Measurements from ENCODE around the gene CPN2. TPM values are rescaled to one million over a fixed set of nuclear protein-coding genes. Genes with fewer than 3 reads are reported as not detected.

The CPN2 gene
- total RNA-seq, 1 experiment from 2014 or later: 0.08 TPM

DNA sequence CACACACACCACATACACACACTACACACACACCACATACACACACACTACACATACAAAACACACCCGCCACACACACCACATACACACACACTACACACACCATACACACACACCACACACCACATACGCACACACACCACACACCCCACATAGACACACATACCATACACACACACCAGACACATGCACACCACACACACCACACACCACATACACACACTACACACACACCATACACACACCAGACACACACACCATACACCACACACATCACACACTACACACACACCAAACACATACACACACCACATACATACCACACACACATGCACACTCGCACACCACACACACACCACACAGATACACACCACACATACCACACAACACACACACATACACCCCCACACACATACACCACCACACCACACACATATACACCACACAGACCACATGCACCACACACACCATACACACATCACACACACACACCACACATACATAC lies 26.3 kb downstream of the CPN2 start:
- no peak for ATAC-seq
- Histone ChIP-seq H3K27me3 (ENCODE audit: control insufficient read depth, insufficient read depth, low read length) (no peaks in the 10 kb centered on the region), H3K4me3 (ENCODE audit: low read depth in 2 of 2, low read length in 2 of 2) (peak overlapping the region in 1 of 2 experiments; percentile 82; a peak in 1 of 4 replicates), H3K36me3 (ENCODE audit: control insufficient read depth, insufficient read depth, low read length) (no peaks in the 10 kb centered on the region), H3K27ac (ENCODE audit: low read length) (peak overlapping the region; percentile 19), H3K9me3 (ENCODE audit: control insufficient read depth, insufficient read depth, low read depth, low read length) (no peaks in the 10 kb centered on the region), H3K4me1 (ENCODE audit: control insufficient read depth, insufficient read depth, low read length) (peaks cover 8% of the 10 kb centered on the region; the same call in 1 of the 2 replicates)
- CTCF ChIA-PET: interaction anchor here (0.7 kb wide), 1 partner anchor 564 kb away, joined by 3 read pairs; no protein-coding TSS in a partner anchor
- BruUV-seq (replicated peaks): no TSS peak
- TF ChIP-seq, protein P1, sequence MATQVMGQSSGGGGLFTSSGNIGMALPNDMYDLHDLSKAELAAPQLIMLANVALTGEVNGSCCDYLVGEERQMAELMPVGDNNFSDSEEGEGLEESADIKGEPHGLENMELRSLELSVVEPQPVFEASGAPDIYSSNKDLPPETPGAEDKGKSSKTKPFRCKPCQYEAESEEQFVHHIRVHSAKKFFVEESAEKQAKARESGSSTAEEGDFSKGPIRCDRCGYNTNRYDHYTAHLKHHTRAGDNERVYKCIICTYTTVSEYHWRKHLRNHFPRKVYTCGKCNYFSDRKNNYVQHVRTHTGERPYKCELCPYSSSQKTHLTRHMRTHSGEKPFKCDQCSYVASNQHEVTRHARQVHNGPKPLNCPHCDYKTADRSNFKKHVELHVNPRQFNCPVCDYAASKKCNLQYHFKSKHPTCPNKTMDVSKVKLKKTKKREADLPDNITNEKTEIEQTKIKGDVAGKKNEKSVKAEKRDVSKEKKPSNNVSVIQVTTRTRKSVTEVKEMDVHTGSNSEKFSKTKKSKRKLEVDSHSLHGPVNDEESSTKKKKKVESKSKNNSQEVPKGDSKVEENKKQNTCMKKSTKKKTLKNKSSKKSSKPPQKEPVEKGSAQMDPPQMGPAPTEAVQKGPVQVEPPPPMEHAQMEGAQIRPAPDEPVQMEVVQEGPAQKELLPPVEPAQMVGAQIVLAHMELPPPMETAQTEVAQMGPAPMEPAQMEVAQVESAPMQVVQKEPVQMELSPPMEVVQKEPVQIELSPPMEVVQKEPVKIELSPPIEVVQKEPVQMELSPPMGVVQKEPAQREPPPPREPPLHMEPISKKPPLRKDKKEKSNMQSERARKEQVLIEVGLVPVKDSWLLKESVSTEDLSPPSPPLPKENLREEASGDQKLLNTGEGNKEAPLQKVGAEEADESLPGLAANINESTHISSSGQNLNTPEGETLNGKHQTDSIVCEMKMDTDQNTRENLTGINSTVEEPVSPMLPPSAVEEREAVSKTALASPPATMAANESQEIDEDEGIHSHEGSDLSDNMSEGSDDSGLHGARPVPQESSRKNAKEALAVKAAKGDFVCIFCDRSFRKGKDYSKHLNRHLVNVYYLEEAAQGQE (IDR thresholded peaks at IDR 0.05; ENCODE audit: insufficient read depth in 1 of 2, low read depth in 2 of 2, low read length in 1 of 2): no peak
- TF ChIP-seq SIN3A (IDR thresholded peaks at IDR 0.05; ENCODE audit: borderline replicate concordance, insufficient read depth, low read depth, low read length) (no peak), TCF7L2 (IDR thresholded peaks at IDR 0.05; ENCODE audit: low read depth, low read length) (no peak), POLR2AphosphoS5 (IDR thresholded peaks at IDR 0.05; ENCODE audit: low read depth, low read length) (no peak)
- TF ChIP-seq, protein P2, sequence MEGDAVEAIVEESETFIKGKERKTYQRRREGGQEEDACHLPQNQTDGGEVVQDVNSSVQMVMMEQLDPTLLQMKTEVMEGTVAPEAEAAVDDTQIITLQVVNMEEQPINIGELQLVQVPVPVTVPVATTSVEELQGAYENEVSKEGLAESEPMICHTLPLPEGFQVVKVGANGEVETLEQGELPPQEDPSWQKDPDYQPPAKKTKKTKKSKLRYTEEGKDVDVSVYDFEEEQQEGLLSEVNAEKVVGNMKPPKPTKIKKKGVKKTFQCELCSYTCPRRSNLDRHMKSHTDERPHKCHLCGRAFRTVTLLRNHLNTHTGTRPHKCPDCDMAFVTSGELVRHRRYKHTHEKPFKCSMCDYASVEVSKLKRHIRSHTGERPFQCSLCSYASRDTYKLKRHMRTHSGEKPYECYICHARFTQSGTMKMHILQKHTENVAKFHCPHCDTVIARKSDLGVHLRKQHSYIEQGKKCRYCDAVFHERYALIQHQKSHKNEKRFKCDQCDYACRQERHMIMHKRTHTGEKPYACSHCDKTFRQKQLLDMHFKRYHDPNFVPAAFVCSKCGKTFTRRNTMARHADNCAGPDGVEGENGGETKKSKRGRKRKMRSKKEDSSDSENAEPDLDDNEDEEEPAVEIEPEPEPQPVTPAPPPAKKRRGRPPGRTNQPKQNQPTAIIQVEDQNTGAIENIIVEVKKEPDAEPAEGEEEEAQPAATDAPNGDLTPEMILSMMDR (IDR thresholded peaks at IDR 0.05): no peak
- POLR2A ChIA-PET: no interaction called here
- intact Hi-C loops (cut with micrococcal nuclease; ENCODE audit: unreplicated experiment) (no loop called here), in situ Hi-C loops (cut with HindIII; ENCODE audit: low pct_unique_long_range_greater_than_20kb, low sequenced_read_pairs) (loop anchor here (25.0 kb wide), 1 partner anchor 563 kb away; no protein-coding TSS in a partner anchor)
- DNase-seq (ENCODE audit: low read depth, low spot score): no peak

DNA sequence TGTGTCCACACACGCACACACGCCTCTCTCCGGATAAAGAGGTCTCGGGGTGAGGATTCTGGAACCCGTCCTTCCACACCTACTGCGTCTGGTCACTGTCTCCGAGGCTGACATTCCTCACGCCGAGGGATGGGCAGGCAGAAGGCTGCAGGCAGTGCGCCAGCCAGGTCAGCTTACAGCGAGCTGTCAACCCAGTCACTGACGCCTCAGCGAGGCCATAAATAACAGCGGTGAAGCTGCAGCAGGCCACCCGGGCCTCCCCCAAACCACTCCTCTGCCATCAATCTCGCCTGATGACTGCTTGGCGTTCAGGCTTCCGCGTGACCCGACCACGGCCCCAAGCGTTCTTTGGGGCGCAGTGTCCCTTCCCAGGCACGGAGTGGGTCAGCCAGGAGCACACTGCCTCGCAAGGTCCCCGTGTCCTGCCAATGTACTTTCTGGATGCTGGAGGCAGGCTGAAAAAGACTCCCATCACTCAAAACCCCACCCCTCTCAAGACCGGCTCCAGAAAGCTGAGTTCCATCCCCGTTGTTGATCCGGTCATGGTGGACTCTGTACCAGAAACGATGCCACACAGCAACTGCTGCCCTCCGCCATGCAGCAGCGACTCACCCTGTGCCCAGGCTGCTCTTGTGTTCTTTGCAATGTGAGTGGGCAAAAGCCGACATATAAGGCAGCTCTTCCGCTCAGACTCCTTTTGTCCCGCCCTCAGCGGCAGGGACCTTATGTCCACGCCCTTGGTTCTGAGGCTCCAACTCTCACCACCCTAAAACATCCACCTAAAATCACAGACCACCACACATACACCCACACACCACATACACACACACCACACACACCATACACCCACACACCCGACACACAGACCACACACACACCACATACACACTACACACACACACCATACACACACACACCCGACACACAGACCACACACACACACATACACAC lies 27.1 kb downstream of the CPN2 start:
- TF ChIP-seq POLR2AphosphoS5 (IDR thresholded peaks at IDR 0.05; ENCODE audit: low read depth, low read length): no peak; the same call in 1 of the 2 replicates
- TF ChIP-seq SIN3A (IDR thresholded peaks at IDR 0.05; ENCODE audit: borderline replicate concordance, insufficient read depth, low read depth, low read length): peak; percentile 76; the same call in 1 of the 2 replicates
- BruUV-seq (replicated peaks): no TSS peak
- peak overlapping the region; percentile 37 to 82 for H3K4me3 ChIP-seq (ENCODE audit: low read depth in 2 of 2, low read length in 2 of 2)
- intact Hi-C loops (cut with micrococcal nuclease; ENCODE audit: unreplicated experiment) (no loop called here), in situ Hi-C loops (cut with HindIII; ENCODE audit: low pct_unique_long_range_greater_than_20kb, low sequenced_read_pairs) (loop anchor here (25.0 kb wide), 1 partner anchor 562 kb away; no protein-coding TSS in a partner anchor)
- H3K9me3 ChIP-seq (ENCODE audit: control insufficient read depth, insufficient read depth, low read depth, low read length): no peaks in the 10 kb centered on the region
- ChIA-PET CTCF (no interaction called here), POLR2A (no interaction called here)
- peak overlapping the region; percentile 19 for H3K27ac ChIP-seq (ENCODE audit: low read length)
- H3K36me3 ChIP-seq (ENCODE audit: control insufficient read depth, insufficient read depth, low read length): no peaks in the 10 kb centered on the region
- peaks cover 8% of the 10 kb centered on the region; the same call in 1 of the 2 replicates for H3K4me1 ChIP-seq (ENCODE audit: control insufficient read depth, insufficient read depth, low read length)
- DNase-seq (ENCODE audit: low read depth, low spot score) (peak; percentile 80), ATAC-seq (peak; percentile 73)
- H3K27me3 ChIP-seq (ENCODE audit: control insufficient read depth, insufficient read depth, low read length): no peaks in the 10 kb centered on the region

Measured in Panc1 (cell line).